Thoracic aorta (tissue), 2 donors: Measurements from ENCODE around the gene PLXNA2. TPM values are rescaled to one million over a fixed set of nuclear protein-coding genes. Genes with fewer than 3 reads are reported as not detected.

Experiments used
- ATAC-seq: fragments of 150-250 bp; one replicate; pipeline ENCODE4 v1.8.0; 2017; ENCODE audit warnings: low read depth; ENCODE audit not compliant: insufficient number of reproducible peaks, low FRiP score
- DNase-seq: peaks from one replicate; pipeline ENCODE4 v3.0.0-alpha.2; 2020; ENCODE audit warnings: low spot score
- H3K27ac ChIP-seq, 2 donors: fragments of 200-600 bp; sonication (generic); 1 replicate in 1 of 2; 2 replicates in 1 of 2; pipeline ENCODE4 v1.5.1; 2016; ENCODE audit warnings: mild to moderate bottlenecking in 2 of 2, moderate library complexity in 2 of 2
- H3K27me3 ChIP-seq: fragments of 200-600 bp; sonication (generic); replicated peaks from 2 replicates; pipeline ENCODE4 v1.6.0; 2016; ENCODE audit warnings: mild to moderate bottlenecking; ENCODE audit not compliant: insufficient read depth
- H3K36me3 ChIP-seq: fragments of 200-600 bp; sonication (generic); one replicate; pipeline ENCODE4 v1.5.1; 2016
- H3K4me1 ChIP-seq, 2 donors: fragments of 200-600 bp; sonication (generic); 1 replicate in 1 of 2; 2 replicates in 1 of 2; pipeline versions ENCODE4 v1.5.1 to v1.6.0; 2016; ENCODE audit warnings: low read depth in 2 of 2, mild to moderate bottlenecking in 1 of 2; ENCODE audit not compliant: control insufficient read depth in 1 of 2
- H3K4me3 ChIP-seq: fragments of 200-600 bp; sonication (generic); 2 replicates; pipeline ENCODE4 v1.5.1; 2016; ENCODE audit warnings: mild to moderate bottlenecking
- H3K9me3 ChIP-seq: fragments of 200-600 bp; sonication (generic); 2 replicates; pipeline ENCODE4 v1.5.1; 2016
- CTCF ChIP-seq: fragments of 200-600 bp; sonication (generic); IDR thresholded peaks from one replicate; pipeline ENCODE4 v1.5.1; 2019; ENCODE audit warnings: antibody characterized with exemption
- total RNA-seq, 2 donors: library from RNA; depleted of rRNA; stranded (reverse); fragments of >200 nt; gene quantifications; one replicate each; pipeline versions ENCODE4 v1.1.0 to v1.2.3, GENCODE V29; 2016

PLXNA2 gene
- total RNA-seq, 2 donors from 2014 or later = 30.2 to 62.2 TPM

- peaks cover 19 to 75% of the 10 kb centered on the region in 2 donors for H3K4me1 ChIP-seq
- H3K4me3 ChIP-seq = no peak overlapping the region
- no peak for ATAC-seq
- TF ChIP-seq CTCF = no peak
- no peaks in the 10 kb centered on the region for H3K27me3 ChIP-seq
- peak overlapping the region in 1 of 2 donors; percentile 6 for H3K27ac ChIP-seq
- no peaks in the 10 kb centered on the region for H3K9me3 ChIP-seq
- no peak for DNase-seq
- H3K36me3 ChIP-seq = no peaks in the 10 kb centered on the region
Observed at GRCh38 chr1:208158640-208159554, 85.3 kb downstream of the PLXNA2 start.

- Histone ChIP-seq H3K9me3 (no peaks in the 10 kb centered on the region), H3K36me3 (no peaks in the 10 kb centered on the region), H3K4me3 (no peak overlapping the region), H3K4me1 (peaks cover 19 to 64% of the 10 kb centered on the region in 2 donors), H3K27ac (no peak overlapping the region), H3K27me3 (no peaks in the 10 kb centered on the region)
- ATAC-seq (no peak), DNase-seq (no peak)
- TF ChIP-seq CTCF = no peak
Observed at GRCh38 chr1:208157769-208158168, 86.4 kb downstream of the PLXNA2 start.

- ATAC-seq = no peak
Observed at GRCh38 chr1:208156741-208157140, 87.4 kb downstream of the PLXNA2 start.

GRCh38 chr1:208156310-208156709 is 87.9 kb downstream of the PLXNA2 start:
- ATAC-seq (no peak), DNase-seq (no peak)
- Histone ChIP-seq H3K27ac (no peak overlapping the region), H3K4me3 (no peak overlapping the region), H3K4me1 (peaks cover 11 to 49% of the 10 kb centered on the region in 2 donors), H3K36me3 (no peaks in the 10 kb centered on the region), H3K27me3 (no peaks in the 10 kb centered on the region), H3K9me3 (no peaks in the 10 kb centered on the region)
- no peak for TF ChIP-seq CTCF

More at GRCh38 chr1:208156741-208157140, 87.4 kb downstream of the PLXNA2 start:
- DNase-seq = no peak
- Histone ChIP-seq H3K27me3 (no peaks in the 10 kb centered on the region), H3K27ac (no peak overlapping the region), H3K4me3 (no peak overlapping the region), H3K36me3 (no peaks in the 10 kb centered on the region), H3K4me1 (peaks cover 15 to 54% of the 10 kb centered on the region in 2 donors), H3K9me3 (no peaks in the 10 kb centered on the region)
- TF ChIP-seq CTCF = no peak

GRCh38 chr1:208154679-208155642 is 89.2 kb downstream of the PLXNA2 start:
- Histone ChIP-seq H3K9me3 (no peaks in the 10 kb centered on the region), H3K27ac (no peak overlapping the region), H3K36me3 (no peaks in the 10 kb centered on the region), H3K4me3 (no peak overlapping the region), H3K4me1 (peaks cover 8 to 44% of the 10 kb centered on the region in 2 donors), H3K27me3 (no peaks in the 10 kb centered on the region)
- no peak for TF ChIP-seq CTCF
- ATAC-seq (no peak), DNase-seq (no peak)
